HepG2 (cell line): ENCODE measurements around the gene HPS3. TPM values are rescaled to one million over a fixed set of nuclear protein-coding genes. Genes with fewer than 3 reads are reported as not detected.

Experiments used
- CENPX ChIP-seq: sonication (generic); formaldehyde crosslinking; IDR thresholded peaks from 2 replicates; pipeline ENCODE4 v1.9.0; 2021; ENCODE audit warnings: mild to moderate bottlenecking, missing genetic modification reagents, moderate library complexity
- HMG20B ChIP-seq: conservative IDR thresholded peaks from 2 replicates; pipeline ENCODE4 v1.6.1; 2016; ENCODE audit warnings: missing genetic modification reagents, missing compliant biosample characterization
- HOXA3 ChIP-seq: sonication (generic); formaldehyde crosslinking; IDR thresholded peaks from 2 replicates; pipeline ENCODE4 v1.5.0; 2020; ENCODE audit warnings: missing genetic modification reagents
- ISX ChIP-seq: sonication (generic); formaldehyde crosslinking; conservative IDR thresholded peaks from 2 replicates; pipeline ENCODE4 v1.5.0; 2020; ENCODE audit warnings: missing genetic modification reagents
- MATR3 ChIP-seq: sonication (generic); formaldehyde crosslinking; IDR thresholded peaks from 2 replicates; pipeline ENCODE4 v1.4.0; 2020; ENCODE audit warnings: missing genetic modification reagents
- MAZ ChIP-seq, 2 experiments: sonication (generic) in 1 of 2; formaldehyde crosslinking in 1 of 2; IDR thresholded peaks; 2 replicates each; pipeline versions ENCODE4 v1.5.0 to v1.6.1; 2012 to 2020; ENCODE audit warnings: low read depth in 2 of 2, mild to moderate bottlenecking in 2 of 2, borderline replicate concordance in 1 of 2, improper control_type of control experiment in 1 of 2, low read length in 1 of 2, missing genetic modification reagents in 1 of 2, moderate library complexity in 1 of 2
- MED8 ChIP-seq: sonication (generic); formaldehyde crosslinking; IDR thresholded peaks from 2 replicates; pipeline ENCODE4 v1.8.1; 2023; ENCODE audit warnings: mild to moderate bottlenecking, missing genetic modification reagents; ENCODE audit not compliant: insufficient replicate concordance
- MEIS1 ChIP-seq: sonication (generic); formaldehyde crosslinking; IDR thresholded peaks from 2 replicates; pipeline ENCODE4 v1.9.0; 2021; ENCODE audit warnings: mild to moderate bottlenecking, missing genetic modification reagents, moderate library complexity, borderline replicate concordance
- MEIS2 ChIP-seq: sonication (generic); formaldehyde crosslinking; IDR thresholded peaks from 2 replicates; pipeline ENCODE4 v1.9.0; 2021; ENCODE audit warnings: mild to moderate bottlenecking, missing genetic modification reagents
- MIER2 ChIP-seq: IDR thresholded peaks from 2 replicates; pipeline ENCODE4 v1.6.1; 2016; ENCODE audit warnings: missing biosample characterization, missing genetic modification reagents
- ONECUT2 ChIP-seq: sonication (generic); formaldehyde crosslinking; IDR thresholded peaks from 2 replicates; pipeline ENCODE4 v1.4.0; 2020; ENCODE audit warnings: missing genetic modification reagents
- ZEB1 ChIP-seq: IDR thresholded peaks from 2 replicates; pipeline ENCODE4 v1.6.1; 2012; ENCODE audit warnings: mild to moderate bottlenecking, low read depth, inconsistent platforms; ENCODE audit not compliant: insufficient replicate concordance
- ZNF234 ChIP-seq: sonication (generic); formaldehyde crosslinking; conservative IDR thresholded peaks from 2 replicates; pipeline ENCODE4 v1.5.1; 2020; ENCODE audit warnings: mild to moderate bottlenecking, missing genetic modification reagents
- ZNF333 ChIP-seq: sonication (generic); formaldehyde crosslinking; IDR thresholded peaks from 2 replicates; pipeline ENCODE4 v1.4.0; 2020; ENCODE audit warnings: mild to moderate bottlenecking, missing genetic modification reagents, borderline replicate concordance
- ZNF546 ChIP-seq: sonication (generic); formaldehyde crosslinking; conservative IDR thresholded peaks from 2 replicates; pipeline ENCODE4 v1.8.1; 2023; ENCODE audit warnings: mild to moderate bottlenecking, missing genetic modification reagents
- ZNF562 ChIP-seq: sonication (generic); formaldehyde crosslinking; IDR thresholded peaks from 2 replicates; pipeline ENCODE4 v1.8.0; 2022; ENCODE audit warnings: missing genetic modification reagents, borderline replicate concordance
- ZNF761 ChIP-seq: sonication (generic); formaldehyde crosslinking; conservative IDR thresholded peaks from 2 replicates; pipeline ENCODE4 v1.4.0; 2020; ENCODE audit warnings: mild to moderate bottlenecking, missing genetic modification reagents
- ZSCAN12 ChIP-seq: sonication (generic); formaldehyde crosslinking; IDR thresholded peaks from 2 replicates; pipeline ENCODE4 v1.9.0; 2021; ENCODE audit warnings: mild to moderate bottlenecking, missing genetic modification reagents
- polyA plus RNA-seq, 8 experiments: library from polyadenylated mRNA; depleted of rRNA in 3 of 8; stranded (reverse) in 7 of 8; unstranded in 1 of 8; fragments of >200 nt; fragmentation: Illumina TruSeq in 4 of 8; extraction: Trizol in 4 of 8; gene quantifications; 2 replicates each; pipeline versions ENCODE4 v1.2.1 to v1.2.3, GENCODE V29; 2011 to 2016; ENCODE audit warnings: low read depth in 4 of 8, missing spikeins in 1 of 8, mixed read lengths in 1 of 8; ENCODE audit not compliant: insufficient read depth in 1 of 8
- total RNA-seq, 5 experiments: library from RNA; depleted of rRNA; stranded (reverse); fragments of >200 nt; fragmentation: Illumina TruSeq; extraction: Trizol; gene quantifications; 2 replicates each; pipeline ENCODE4 v1.2.3, GENCODE V29; 2016; ENCODE audit warnings: low read depth in 1 of 5
- TF ChIP-seq, protein P1 (sequence below): sonication (generic); formaldehyde crosslinking; IDR thresholded peaks from 2 replicates; pipeline ENCODE4 v1.8.0; 2022; ENCODE audit warnings: mild to moderate bottlenecking, missing genetic modification reagents, moderate library complexity
- TF ChIP-seq, protein P2 (sequence below): sonication (generic); formaldehyde crosslinking; IDR thresholded peaks from 2 replicates; pipeline ENCODE4 v1.8.0; 2022; ENCODE audit warnings: mild to moderate bottlenecking, missing genetic modification reagents
- TF ChIP-seq, protein P3 (sequence below): sonication (generic); formaldehyde crosslinking; IDR thresholded peaks from 2 replicates; pipeline ENCODE4 v1.9.0; 2021; ENCODE audit warnings: missing genetic modification reagents, borderline replicate concordance
- TF ChIP-seq, protein P4 (sequence below): sonication (generic); formaldehyde crosslinking; IDR thresholded peaks from 2 replicates; pipeline ENCODE4 v1.4.0; 2020; ENCODE audit warnings: missing genetic modification reagents, mild to moderate bottlenecking, borderline replicate concordance

Gene HPS3
- total and polyA plus RNA-seq, 2 of the 13 experiments (the other 11 are each of a cell fraction or from before 2014, with no cell fraction given): 9.5 to 18.9 TPM

DNA sequence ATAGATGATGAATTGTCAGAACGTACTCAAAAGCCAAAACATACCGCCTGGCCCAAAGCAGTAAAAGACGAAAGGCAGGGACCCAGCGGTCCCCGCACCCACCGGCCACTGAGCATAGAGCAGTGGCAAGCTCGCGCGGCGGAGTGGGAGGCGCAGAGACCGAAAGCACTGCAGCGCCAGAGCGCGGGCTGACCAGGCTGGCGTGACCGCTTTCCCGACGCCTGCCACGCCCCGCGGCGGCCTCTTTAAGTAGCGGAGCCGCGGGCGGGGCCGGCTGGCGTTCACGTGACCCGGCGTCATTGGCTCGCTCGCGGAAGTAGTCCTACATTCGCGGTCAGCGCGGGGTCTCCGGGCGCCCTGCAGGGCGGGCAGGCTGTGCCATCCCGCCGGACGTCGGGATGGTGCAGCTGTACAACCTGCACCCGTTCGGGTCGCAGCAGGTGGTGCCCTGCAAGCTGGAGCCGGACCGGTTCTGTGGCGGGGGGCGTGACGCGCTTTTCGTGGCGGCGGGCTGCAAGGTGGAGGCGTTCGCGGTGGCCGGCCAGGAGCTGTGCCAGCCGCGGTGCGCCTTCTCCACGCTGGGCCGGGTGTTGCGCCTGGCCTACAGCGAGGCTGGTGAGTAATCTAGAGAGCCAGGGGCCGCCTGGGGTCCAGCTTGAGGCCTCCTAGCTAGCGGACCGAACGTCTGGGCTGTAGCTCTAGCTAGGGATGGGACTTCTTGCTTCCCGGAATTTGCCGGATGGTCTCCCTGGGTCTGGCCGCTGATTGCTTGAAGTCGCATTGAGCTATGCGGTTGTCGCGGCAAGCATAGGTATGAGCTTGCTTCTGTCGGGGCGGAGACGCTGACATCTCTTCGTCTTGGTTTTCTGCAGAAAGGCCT lies at the start of gene HPS3 (continued):
- TF ChIP-seq, protein P1, sequence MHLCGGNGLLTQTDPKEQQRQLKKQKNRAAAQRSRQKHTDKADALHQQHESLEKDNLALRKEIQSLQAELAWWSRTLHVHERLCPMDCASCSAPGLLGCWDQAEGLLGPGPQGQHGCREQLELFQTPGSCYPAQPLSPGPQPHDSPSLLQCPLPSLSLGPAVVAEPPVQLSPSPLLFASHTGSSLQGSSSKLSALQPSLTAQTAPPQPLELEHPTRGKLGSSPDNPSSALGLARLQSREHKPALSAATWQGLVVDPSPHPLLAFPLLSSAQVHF (CRISPR knock-in tag): peak; percentile 92; the same call in 1 of the 2 replicates
- TF ChIP-seq, protein P2, sequence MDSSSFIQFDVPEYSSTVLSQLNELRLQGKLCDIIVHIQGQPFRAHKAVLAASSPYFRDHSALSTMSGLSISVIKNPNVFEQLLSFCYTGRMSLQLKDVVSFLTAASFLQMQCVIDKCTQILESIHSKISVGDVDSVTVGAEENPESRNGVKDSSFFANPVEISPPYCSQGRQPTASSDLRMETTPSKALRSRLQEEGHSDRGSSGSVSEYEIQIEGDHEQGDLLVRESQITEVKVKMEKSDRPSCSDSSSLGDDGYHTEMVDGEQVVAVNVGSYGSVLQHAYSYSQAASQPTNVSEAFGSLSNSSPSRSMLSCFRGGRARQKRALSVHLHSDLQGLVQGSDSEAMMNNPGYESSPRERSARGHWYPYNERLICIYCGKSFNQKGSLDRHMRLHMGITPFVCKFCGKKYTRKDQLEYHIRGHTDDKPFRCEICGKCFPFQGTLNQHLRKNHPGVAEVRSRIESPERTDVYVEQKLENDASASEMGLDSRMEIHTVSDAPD (CRISPR knock-in tag): peak; percentile 67; the same call in 1 of the 2 replicates
- peak; percentile 79 for TF ChIP-seq HOXA3 (CRISPR knock-in tag)
- TF ChIP-seq, protein P3, sequence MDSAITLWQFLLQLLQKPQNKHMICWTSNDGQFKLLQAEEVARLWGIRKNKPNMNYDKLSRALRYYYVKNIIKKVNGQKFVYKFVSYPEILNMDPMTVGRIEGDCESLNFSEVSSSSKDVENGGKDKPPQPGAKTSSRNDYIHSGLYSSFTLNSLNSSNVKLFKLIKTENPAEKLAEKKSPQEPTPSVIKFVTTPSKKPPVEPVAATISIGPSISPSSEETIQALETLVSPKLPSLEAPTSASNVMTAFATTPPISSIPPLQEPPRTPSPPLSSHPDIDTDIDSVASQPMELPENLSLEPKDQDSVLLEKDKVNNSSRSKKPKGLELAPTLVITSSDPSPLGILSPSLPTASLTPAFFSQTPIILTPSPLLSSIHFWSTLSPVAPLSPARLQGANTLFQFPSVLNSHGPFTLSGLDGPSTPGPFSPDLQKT (CRISPR knock-in tag): no peak
- TF ChIP-seq ZEB1: no peak
- TF ChIP-seq ZNF546: 0 out of 2 replicates have a peak, but pooled peaks have one; percentile 59
- TF ChIP-seq ZNF333 (CRISPR knock-in tag): peak; percentile 87; the same call in 1 of the 2 replicates
- TF ChIP-seq ISX (CRISPR knock-in tag): 0 out of 2 replicates have a peak, but pooled peaks have one; percentile 66
- no peak; the same call in 1 of the 2 replicates for TF ChIP-seq ZSCAN12 (CRISPR knock-in tag)
- TF ChIP-seq MAZ (IDR thresholded peaks at IDR 0.05; ENCODE audit: borderline replicate concordance, low read depth, low read length): peak; percentile 47; the same call in 1 of the 2 replicates
- TF ChIP-seq MAZ (CRISPR knock-in tag; IDR thresholded peaks at IDR 0.05; ENCODE audit: low read depth): peak; percentile 77
- no peak for TF ChIP-seq ZNF562 (CRISPR knock-in tag)
- no peak for TF ChIP-seq HMG20B (CRISPR knock-in tag)
- TF ChIP-seq ONECUT2 (CRISPR knock-in tag): no peak
- TF ChIP-seq MEIS2 (CRISPR knock-in tag): peak; percentile 75; the same call in 1 of the 2 replicates
- peak; percentile 12; the same call in 1 of the 2 replicates for TF ChIP-seq MIER2 (CRISPR knock-in tag)
- TF ChIP-seq MEIS1 (CRISPR knock-in tag): peak; percentile 37; the same call in 1 of the 2 replicates
- no peak for TF ChIP-seq CENPX
- TF ChIP-seq ZNF761: no peak; the same call in 1 of the 2 replicates
- TF ChIP-seq MED8 (CRISPR knock-in tag): peak; percentile 76
- TF ChIP-seq MATR3 (CRISPR knock-in tag): no peak
- TF ChIP-seq, protein P4, sequence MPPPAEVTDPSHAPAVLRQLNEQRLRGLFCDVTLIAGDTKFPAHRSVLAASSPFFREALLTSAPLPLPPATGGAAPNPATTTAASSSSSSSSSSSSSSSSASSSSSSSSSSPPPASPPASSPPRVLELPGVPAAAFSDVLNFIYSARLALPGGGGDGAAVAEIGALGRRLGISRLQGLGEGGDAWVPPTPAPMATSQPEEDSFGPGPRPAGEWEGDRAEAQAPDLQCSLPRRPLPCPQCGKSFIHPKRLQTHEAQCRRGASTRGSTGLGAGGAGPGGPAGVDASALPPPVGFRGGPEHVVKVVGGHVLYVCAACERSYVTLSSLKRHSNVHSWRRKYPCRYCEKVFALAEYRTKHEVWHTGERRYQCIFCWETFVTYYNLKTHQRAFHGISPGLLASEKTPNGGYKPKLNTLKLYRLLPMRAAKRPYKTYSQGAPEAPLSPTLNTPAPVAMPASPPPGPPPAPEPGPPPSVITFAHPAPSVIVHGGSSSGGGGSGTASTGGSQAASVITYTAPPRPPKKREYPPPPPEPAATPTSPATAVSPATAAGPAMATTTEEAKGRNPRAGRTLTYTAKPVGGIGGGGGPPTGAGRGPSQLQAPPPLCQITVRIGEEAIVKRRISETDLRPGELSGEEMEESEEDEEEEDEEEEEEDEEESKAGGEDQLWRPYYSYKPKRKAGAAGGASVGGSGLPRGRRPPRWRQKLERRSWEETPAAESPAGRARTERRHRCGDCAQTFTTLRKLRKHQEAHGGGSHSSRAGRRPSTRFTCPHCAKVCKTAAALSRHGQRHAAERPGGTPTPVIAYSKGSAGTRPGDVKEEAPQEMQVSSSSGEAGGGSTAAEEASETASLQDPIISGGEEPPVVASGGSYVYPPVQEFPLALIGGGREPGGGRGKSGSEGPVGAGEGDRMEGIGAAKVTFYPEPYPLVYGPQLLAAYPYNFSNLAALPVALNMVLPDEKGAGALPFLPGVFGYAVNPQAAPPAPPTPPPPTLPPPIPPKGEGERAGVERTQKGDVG (CRISPR knock-in tag): peak; percentile 88; the same call in 1 of the 2 replicates
- no peak for TF ChIP-seq ZNF234 (CRISPR knock-in tag)
